HG03342 (cell line): Measurements from ENCODE around the gene TKT.
A peak's percentile ranks its signal among the peaks of the same experiment; 100 is the strongest.

Source experiments
- ATAC-seq: cut with Tn5 transposase; IDR thresholded peaks from one replicate; pipeline ENCODE4 v1.9.1; 2021; ENCODE audit warnings: mild to moderate bottlenecking, moderate library complexity; ENCODE audit not compliant: unreplicated experiment

TKT gene

GRCh38 chr3:53198256-53198977 is 57.4 kb downstream of the TKT start:
- ATAC-seq: no peak

- ATAC-seq: peak; percentile 45
These were observed 59.0 kb downstream of the TKT start for GRCh38 chr3:53196575-53197407.

GRCh38 chr3:53195602-53196574 is 59.9 kb downstream of the TKT start:
- no peak for ATAC-seq

- ATAC-seq: no peak
These were observed 60.8 kb downstream of the TKT start for GRCh38 chr3:53195066-53195450.

- ATAC-seq: no peak
These were observed 61.4 kb downstream of the TKT start for GRCh38 chr3:53194210-53195065.

- ATAC-seq: no peak
These were observed 62.2 kb downstream of the TKT start for GRCh38 chr3:53193466-53194209.

GRCh38 chr3:53192608-53193007 is 63.2 kb downstream of the TKT start:
- ATAC-seq: peak; percentile 39

- no peak for ATAC-seq
These were observed 63.9 kb downstream of the TKT start for GRCh38 chr3:53191836-53192480.

GRCh38 chr3:53190659-53191058 is 65.2 kb downstream of the TKT start:
- ATAC-seq: no peak

GRCh38 chr3:53189276-53189675 is 66.5 kb downstream of the TKT start:
- ATAC-seq: no peak

GRCh38 chr3:53188720-53189119 is 67.1 kb downstream of the TKT start:
- ATAC-seq: no peak

GRCh38 chr3:53188136-53188685 is 67.6 kb downstream of the TKT start:
- ATAC-seq: no peak

- no peak for ATAC-seq
These were observed 68.4 kb downstream of the TKT start for GRCh38 chr3:53187430-53187829.

GRCh38 chr3:53186726-53187125 is 69.1 kb downstream of the TKT start:
- no peak for ATAC-seq

GRCh38 chr3:53185761-53186465 is 69.9 kb downstream of the TKT start:
- no peak for ATAC-seq

GRCh38 chr3:53184701-53185100 is 71.1 kb downstream of the TKT start:
- ATAC-seq: no peak

GRCh38 chr3:53183514-53183913 is 72.3 kb downstream of the TKT start:
- ATAC-seq: no peak

GRCh38 chr3:53182764-53183355 is 73.0 kb downstream of the TKT start:
- no peak for ATAC-seq
